HCT116 (cell line): ENCODE results near the gene SPRED2. TPM values are rescaled to one million over a fixed set of nuclear protein-coding genes. Genes with fewer than 3 reads are reported as not detected.

Source experiments
- ATAC-seq: fragments of 200-7000 bp; cut with Tn5 transposase; 2 replicates; pipeline ENCODE4 v1.9.1; 2020; ENCODE audit warnings: mild to moderate bottlenecking, moderate library complexity
- BruUV-seq: library from RNA; stranded (reverse); fragments of 400-500 nt; replicated peaks from 2 replicates; lab custom pipeline; 2021; lab: Mats Ljungman, UMichigan
- CTCF ChIA-PET: fragments of 300-600 bp; sonication (Branson Sonifier 250); formaldehyde crosslinking; loops from one replicate; lab custom pipeline; 2021; ENCODE audit warnings: antibody characterized with exemption; lab: Charles Lee
- POLR2A ChIA-PET: fragments of 300-600, 350-600 bp; sonication (Branson Sonifier 250); formaldehyde crosslinking; loops from one replicate; lab custom pipeline; 2021; ENCODE audit warnings: antibody characterized with exemption; lab: Charles Lee
- RAD21 ChIA-PET, 2 experiments: fragments of 300-600 bp; sonication (Branson Sonifier 250); formaldehyde crosslinking; loops; one replicate each; lab custom pipeline; 2023; ENCODE audit warnings: low total read pairs in 2 of 2; ENCODE audit not compliant: uncharacterized antibody in 2 of 2, unreplicated experiment in 2 of 2, low non-redundant PET in 1 of 2; lab: Charles Lee
- DNase-seq: peaks from one replicate; pipeline ENCODE4 v3.0.0-alpha.2; 2010; ENCODE audit warnings: low read depth, low spot score
- H2AFZ ChIP-seq: fragments of 200-600 bp; shearing (Covaris generic), sonication (generic); 2 replicates; pipeline ENCODE4 v1.6.1; 2017; ENCODE audit warnings: low read depth, mixed run types, mixed read lengths, antibody characterized with exemption, low read length; ENCODE audit not compliant: poor library complexity, severe bottlenecking
- H3K27ac ChIP-seq: 2 replicates; pipeline ENCODE4 v1.5.1; 2012; ENCODE audit warnings: low read depth, low read length
- H3K27me3 ChIP-seq: fragments of 200-600 bp; sonication (generic); 2 replicates; pipeline ENCODE4 v1.6.1; 2016; ENCODE audit warnings: mixed run types, low read length, mixed read lengths; ENCODE audit not compliant: insufficient read depth
- H3K36me3 ChIP-seq, 2 experiments: fragments of 200-500 bp in 1 of 2; fragments of 200-600 bp in 1 of 2; sonication (Bioruptor generic) in 1 of 2; sonication (generic) in 1 of 2; 2 replicates each; pipeline versions ENCODE4 v1.5.1 to v1.6.1; 2014 to 2016; ENCODE audit warnings: low read length in 2 of 2, inconsistent platforms in 1 of 2, mixed read lengths in 1 of 2, mixed run types in 1 of 2; ENCODE audit not compliant: insufficient read depth in 2 of 2, control insufficient read depth in 1 of 2
- H3K4me1 ChIP-seq, 2 experiments: fragments of 200-600 bp in 1 of 2; sonication (generic) in 1 of 2; 2 replicates each; pipeline versions ENCODE4 v1.5.1 to v1.6.1; 2012 to 2017; ENCODE audit warnings: low read length in 2 of 2, inconsistent platforms in 1 of 2, mild to moderate bottlenecking in 1 of 2, mixed read lengths in 1 of 2, mixed run types in 1 of 2, moderate library complexity in 1 of 2; ENCODE audit not compliant: insufficient read depth in 2 of 2, control insufficient read depth in 1 of 2
- H3K4me2 ChIP-seq: fragments of 200-600 bp; sonication (generic); 2 replicates; pipeline ENCODE4 v1.6.1; 2017; ENCODE audit warnings: mixed run types, low read length, mixed read lengths
- H3K4me3 ChIP-seq, 2 experiments: fragments of 200-600 bp in 1 of 2; sonication (generic) in 1 of 2; replicated peaks in 1 of 2; 2 replicates each; pipeline ENCODE4 v1.5.1; 2011 to 2016; ENCODE audit warnings: low read length in 2 of 2, control low read depth in 1 of 2, low read depth in 1 of 2, mild to moderate bottlenecking in 1 of 2, mixed read lengths in 1 of 2, mixed run types in 1 of 2
- H3K79me2 ChIP-seq: fragments of 200-600 bp; sonication (generic); 2 replicates; pipeline ENCODE4 v1.6.1; 2017; ENCODE audit warnings: mild to moderate bottlenecking, mixed run types, low read length, moderate library complexity, mixed read lengths; ENCODE audit not compliant: insufficient read depth
- H3K9ac ChIP-seq: fragments of 200-600 bp; sonication (generic); 2 replicates; pipeline ENCODE4 v1.6.1; 2016; ENCODE audit warnings: low read length, mixed read lengths
- H3K9me2 ChIP-seq: fragments of 200-600 bp; sonication (generic), shearing (Covaris generic); 2 replicates; pipeline ENCODE4 v1.6.1; 2017; ENCODE audit warnings: mixed run types, mild to moderate bottlenecking, moderate library complexity; ENCODE audit not compliant: insufficient read depth
- H3K9me3 ChIP-seq, 2 experiments: fragments of 200-500 bp in 1 of 2; fragments of 200-600 bp in 1 of 2; sonication (Bioruptor generic) in 1 of 2; sonication (generic) in 1 of 2; 2 replicates each; pipeline ENCODE4 v1.6.1; 2014 to 2017; ENCODE audit warnings: low read length in 2 of 2, mixed read lengths in 2 of 2, inconsistent platforms in 1 of 2, low read depth in 1 of 2, mild to moderate bottlenecking in 1 of 2, mixed run types in 1 of 2, moderate library complexity in 1 of 2; ENCODE audit not compliant: control insufficient read depth in 1 of 2, insufficient read depth in 1 of 2
- H4K20me1 ChIP-seq: fragments of 200-600 bp; sonication (generic), shearing (Covaris generic); 2 replicates; pipeline ENCODE4 v1.6.1; 2017; ENCODE audit warnings: mixed run types, mild to moderate bottlenecking, moderate library complexity; ENCODE audit not compliant: insufficient read depth
- ATF3 ChIP-seq: IDR thresholded peaks from 2 replicates; pipeline ENCODE4 v1.6.1; 2012
- CBX3 ChIP-seq: IDR thresholded peaks from 2 replicates; pipeline ENCODE4 v1.6.1; 2012; ENCODE audit warnings: low read depth
- CEBPB ChIP-seq: IDR thresholded peaks from 2 replicates; pipeline ENCODE4 v1.6.1; 2012; ENCODE audit warnings: low read depth
- ELF1 ChIP-seq: IDR thresholded peaks from 2 replicates; pipeline ENCODE4 v1.6.1; 2012; ENCODE audit warnings: low read depth, borderline replicate concordance
- EZH2 ChIP-seq: fragments of 200-600 bp; sonication (generic); IDR thresholded peaks from 2 replicates; pipeline ENCODE4 v1.6.1; 2017; ENCODE audit warnings: antibody characterized with exemption, mixed run types
- FOSL1 ChIP-seq: IDR thresholded peaks from 2 replicates; pipeline ENCODE4 v1.6.1; 2012; ENCODE audit warnings: low read depth
- JUND ChIP-seq: IDR thresholded peaks from 2 replicates; pipeline ENCODE4 v1.6.1; 2012
- MAX ChIP-seq: IDR thresholded peaks from 2 replicates; pipeline ENCODE4 v1.6.1; 2012
- POLR2A ChIP-seq: IDR thresholded peaks from 2 replicates; pipeline ENCODE4 v1.7.0; 2011; ENCODE audit warnings: borderline replicate concordance; ENCODE audit not compliant: insufficient read depth, insufficient read length; ENCODE audit errors: extremely low read depth
- SIN3A ChIP-seq: IDR thresholded peaks from 2 replicates; pipeline ENCODE4 v1.6.1; 2012; ENCODE audit warnings: low read depth
- SP1 ChIP-seq: IDR thresholded peaks from 2 replicates; pipeline ENCODE4 v1.6.1; 2012; ENCODE audit warnings: low read depth
- TCF7L2 ChIP-seq: IDR thresholded peaks from 2 replicates; pipeline ENCODE4 v1.7.0; 2011; ENCODE audit warnings: borderline replicate concordance, inconsistent platforms; ENCODE audit not compliant: insufficient read depth, insufficient read length; ENCODE audit errors: extremely low read depth
- YY1 ChIP-seq: IDR thresholded peaks from 2 replicates; pipeline ENCODE4 v1.6.1; 2011; ENCODE audit warnings: low read length, low read depth, moderate library complexity, mild to moderate bottlenecking; ENCODE audit not compliant: insufficient replicate concordance; ENCODE audit errors: extremely low read depth
- intact Hi-C: fragments of 100-400 bp; cut with micrococcal nuclease; formaldehyde crosslinking; loops from 2 replicates; pipeline ENCODE4 v1.10.0; 2022
- total RNA-seq: library from RNA; stranded (reverse); gene quantifications from one replicate; pipeline ENCODE4 v1.2.1, GENCODE V29; 2021; ENCODE audit not compliant: unreplicated experiment
- TF ChIP-seq, protein P1 (sequence below): IDR thresholded peaks from 2 replicates; pipeline ENCODE4 v1.6.1; 2012; ENCODE audit warnings: low read depth
- TF ChIP-seq, protein P2 (sequence below), 3 experiments: fragments of 200-600 bp in 1 of 3; sonication (generic) in 1 of 3; IDR thresholded peaks in 2 of 3; conservative IDR thresholded peaks in 1 of 3; 2 replicates each; pipeline ENCODE4 v1.5.1; 2012 to 2017; ENCODE audit warnings: low read depth in 2 of 3, low read length in 2 of 3, antibody characterized with exemption in 1 of 3, borderline replicate concordance in 1 of 3, control low read depth in 1 of 3, mild to moderate bottlenecking in 1 of 3, mixed read lengths in 1 of 3, mixed run types in 1 of 3, moderate library complexity in 1 of 3; ENCODE audit not compliant: insufficient read depth in 1 of 3

SPRED2 gene
- total RNA-seq, 1 experiment from 2014 or later: 62.6 TPM

DNA sequence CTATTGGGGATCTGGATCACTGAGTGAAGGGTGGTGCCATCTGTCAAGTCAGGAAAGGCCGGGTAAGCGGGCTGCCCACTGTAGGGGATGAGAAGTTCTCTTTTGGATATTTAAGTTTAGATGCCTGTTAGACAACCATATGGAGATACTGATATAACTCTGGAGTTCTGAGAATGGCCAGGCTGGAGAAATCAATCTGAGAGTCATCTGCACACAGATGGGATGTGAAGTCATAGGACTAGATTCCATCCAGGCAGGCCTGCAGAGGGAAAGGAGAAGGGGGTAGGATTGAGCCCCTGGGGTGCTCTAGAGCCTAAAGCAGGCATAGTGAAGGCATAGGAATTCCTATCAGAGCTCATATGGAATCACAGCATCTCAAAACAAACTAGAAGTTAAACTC lies 30.1 kb downstream of the SPRED2 start:
- intact Hi-C loops: no loop called here
- no peaks in the 10 kb centered on the region for H3K27me3 ChIP-seq
- DNase-seq (no peak), ATAC-seq (no peak)
- no peaks in the 10 kb centered on the region for H3K9me3 ChIP-seq
- H3K9ac ChIP-seq: no peak overlapping the region
- ChIA-PET POLR2A (no interaction called here), CTCF (no interaction called here), RAD21 (no interaction called here)
- H3K27ac ChIP-seq: no peak overlapping the region
- no peak overlapping the region for H2AFZ ChIP-seq
- no TSS peak for BruUV-seq
- H3K4me1 ChIP-seq: peaks cover 19 to 28% of the 10 kb centered on the region in 2 experiments
- no peaks in the 10 kb centered on the region for H3K9me2 ChIP-seq
- no peak for TF ChIP-seq ELF1
- no peak for TF ChIP-seq TCF7L2
- no peak for TF ChIP-seq CBX3
- no peak for TF ChIP-seq EZH2
- TF ChIP-seq CEBPB: no peak
- TF ChIP-seq YY1: no peak
- no peak for TF ChIP-seq MAX
- TF ChIP-seq, protein P1, sequence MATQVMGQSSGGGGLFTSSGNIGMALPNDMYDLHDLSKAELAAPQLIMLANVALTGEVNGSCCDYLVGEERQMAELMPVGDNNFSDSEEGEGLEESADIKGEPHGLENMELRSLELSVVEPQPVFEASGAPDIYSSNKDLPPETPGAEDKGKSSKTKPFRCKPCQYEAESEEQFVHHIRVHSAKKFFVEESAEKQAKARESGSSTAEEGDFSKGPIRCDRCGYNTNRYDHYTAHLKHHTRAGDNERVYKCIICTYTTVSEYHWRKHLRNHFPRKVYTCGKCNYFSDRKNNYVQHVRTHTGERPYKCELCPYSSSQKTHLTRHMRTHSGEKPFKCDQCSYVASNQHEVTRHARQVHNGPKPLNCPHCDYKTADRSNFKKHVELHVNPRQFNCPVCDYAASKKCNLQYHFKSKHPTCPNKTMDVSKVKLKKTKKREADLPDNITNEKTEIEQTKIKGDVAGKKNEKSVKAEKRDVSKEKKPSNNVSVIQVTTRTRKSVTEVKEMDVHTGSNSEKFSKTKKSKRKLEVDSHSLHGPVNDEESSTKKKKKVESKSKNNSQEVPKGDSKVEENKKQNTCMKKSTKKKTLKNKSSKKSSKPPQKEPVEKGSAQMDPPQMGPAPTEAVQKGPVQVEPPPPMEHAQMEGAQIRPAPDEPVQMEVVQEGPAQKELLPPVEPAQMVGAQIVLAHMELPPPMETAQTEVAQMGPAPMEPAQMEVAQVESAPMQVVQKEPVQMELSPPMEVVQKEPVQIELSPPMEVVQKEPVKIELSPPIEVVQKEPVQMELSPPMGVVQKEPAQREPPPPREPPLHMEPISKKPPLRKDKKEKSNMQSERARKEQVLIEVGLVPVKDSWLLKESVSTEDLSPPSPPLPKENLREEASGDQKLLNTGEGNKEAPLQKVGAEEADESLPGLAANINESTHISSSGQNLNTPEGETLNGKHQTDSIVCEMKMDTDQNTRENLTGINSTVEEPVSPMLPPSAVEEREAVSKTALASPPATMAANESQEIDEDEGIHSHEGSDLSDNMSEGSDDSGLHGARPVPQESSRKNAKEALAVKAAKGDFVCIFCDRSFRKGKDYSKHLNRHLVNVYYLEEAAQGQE: no peak
- TF ChIP-seq POLR2A: no peak
- TF ChIP-seq, protein P2, sequence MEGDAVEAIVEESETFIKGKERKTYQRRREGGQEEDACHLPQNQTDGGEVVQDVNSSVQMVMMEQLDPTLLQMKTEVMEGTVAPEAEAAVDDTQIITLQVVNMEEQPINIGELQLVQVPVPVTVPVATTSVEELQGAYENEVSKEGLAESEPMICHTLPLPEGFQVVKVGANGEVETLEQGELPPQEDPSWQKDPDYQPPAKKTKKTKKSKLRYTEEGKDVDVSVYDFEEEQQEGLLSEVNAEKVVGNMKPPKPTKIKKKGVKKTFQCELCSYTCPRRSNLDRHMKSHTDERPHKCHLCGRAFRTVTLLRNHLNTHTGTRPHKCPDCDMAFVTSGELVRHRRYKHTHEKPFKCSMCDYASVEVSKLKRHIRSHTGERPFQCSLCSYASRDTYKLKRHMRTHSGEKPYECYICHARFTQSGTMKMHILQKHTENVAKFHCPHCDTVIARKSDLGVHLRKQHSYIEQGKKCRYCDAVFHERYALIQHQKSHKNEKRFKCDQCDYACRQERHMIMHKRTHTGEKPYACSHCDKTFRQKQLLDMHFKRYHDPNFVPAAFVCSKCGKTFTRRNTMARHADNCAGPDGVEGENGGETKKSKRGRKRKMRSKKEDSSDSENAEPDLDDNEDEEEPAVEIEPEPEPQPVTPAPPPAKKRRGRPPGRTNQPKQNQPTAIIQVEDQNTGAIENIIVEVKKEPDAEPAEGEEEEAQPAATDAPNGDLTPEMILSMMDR (IDR thresholded peaks at IDR 0.05 in 2 of 3, conservative IDR thresholded peaks at IDR 0.05 in 1 of 3; ENCODE audit: borderline replicate concordance in 1 of 3, insufficient read depth in 1 of 3, low read depth in 2 of 3, low read length in 2 of 3): no peak
- TF ChIP-seq FOSL1: no peak
- TF ChIP-seq ATF3: no peak
- TF ChIP-seq SIN3A: no peak
- TF ChIP-seq JUND: no peak
- TF ChIP-seq SP1: no peak
- peaks cover 26% of the 10 kb centered on the region; the same call in 1 of the 2 replicates for H4K20me1 ChIP-seq
- H3K4me2 ChIP-seq: no peak overlapping the region
- H3K4me3 ChIP-seq: no peak overlapping the region
- peaks cover 95% of the 10 kb centered on the region for H3K79me2 ChIP-seq
- H3K36me3 ChIP-seq: no peaks in the 10 kb centered on the region
